ENCODE data around the gene TMEM178B.
"Not testable (repeated sequence)": the region's sequence is repeated elsewhere in the genome, so short reads cannot be mapped to it uniquely, and the experiment has no call there.

TMEM178B gene

GRCh38 chr7:141165521-141165920 is 91.7 kb downstream of the TMEM178B start:
- H3K4me1 ChIP-seq (ENCODE audit: insufficient read depth, insufficient read length) = no peaks in the 10 kb centered on the region
- H3K27me3 ChIP-seq (ENCODE audit: insufficient read depth, insufficient read length) = no peaks in the 10 kb centered on the region
- no peaks in the 10 kb centered on the region for H3K9me3 ChIP-seq (ENCODE audit: insufficient read depth, low read length)
- TF ChIP-seq SUZ12 (IDR thresholded peaks at IDR 0.05; ENCODE audit: extremely low read depth, insufficient read depth, insufficient read length) = no peak
- TF ChIP-seq YY1 (IDR thresholded peaks at IDR 0.05; ENCODE audit: insufficient read depth, insufficient read length) = no peak
- TF ChIP-seq ZNF274 (IDR thresholded peaks at IDR 0.05; ENCODE audit: low read depth, low read length) = no peak
- DNase-seq (ENCODE audit: low read depth, low spot score) = no peak
- H3K4me3 ChIP-seq (ENCODE audit: insufficient read length, low read depth) = no peak overlapping the region
- H3K9ac ChIP-seq (ENCODE audit: insufficient read length, low read depth) = no peak overlapping the region
- H3K36me3 ChIP-seq (ENCODE audit: insufficient read depth, insufficient read length, low read length) = no peaks in the 10 kb centered on the region

GRCh38 chr7:141166926-141167325 is 93.1 kb downstream of the TMEM178B start:
- H3K4me3 ChIP-seq (ENCODE audit: insufficient read length, low read depth) = no peak overlapping the region
- H3K9ac ChIP-seq (ENCODE audit: insufficient read length, low read depth) = no peak overlapping the region
- H3K27me3 ChIP-seq (ENCODE audit: insufficient read depth, insufficient read length) = no peaks in the 10 kb centered on the region
- no peaks in the 10 kb centered on the region for H3K4me1 ChIP-seq (ENCODE audit: insufficient read depth, insufficient read length)
- no peaks in the 10 kb centered on the region for H3K9me3 ChIP-seq (ENCODE audit: insufficient read depth, low read length)
- no peaks in the 10 kb centered on the region for H3K36me3 ChIP-seq (ENCODE audit: insufficient read depth, insufficient read length, low read length)
- TF ChIP-seq ZNF274 (IDR thresholded peaks at IDR 0.05; ENCODE audit: low read depth, low read length) (no peak), YY1 (IDR thresholded peaks at IDR 0.05; ENCODE audit: insufficient read depth, insufficient read length) (no peak), SUZ12 (IDR thresholded peaks at IDR 0.05; ENCODE audit: extremely low read depth, insufficient read depth, insufficient read length) (no peak)
- DNase-seq (ENCODE audit: low read depth, low spot score) = no peak

GRCh38 chr7:141167381-141167964 is 93.6 kb downstream of the TMEM178B start:
- Histone ChIP-seq H3K36me3 (ENCODE audit: insufficient read depth, insufficient read length, low read length) (no peaks in the 10 kb centered on the region), H3K4me3 (ENCODE audit: insufficient read length, low read depth) (no peak overlapping the region), H3K4me1 (ENCODE audit: insufficient read depth, insufficient read length) (no peaks in the 10 kb centered on the region), H3K9me3 (ENCODE audit: insufficient read depth, low read length) (no peaks in the 10 kb centered on the region), H3K9ac (ENCODE audit: insufficient read length, low read depth) (no peak overlapping the region), H3K27me3 (ENCODE audit: insufficient read depth, insufficient read length) (no peaks in the 10 kb centered on the region)
- DNase-seq (ENCODE audit: low read depth, low spot score) = no peak
- no peak for TF ChIP-seq ZNF274 (IDR thresholded peaks at IDR 0.05; ENCODE audit: low read depth, low read length)
- no peak for TF ChIP-seq SUZ12 (IDR thresholded peaks at IDR 0.05; ENCODE audit: extremely low read depth, insufficient read depth, insufficient read length)

- not testable (repeated sequence) for H3K4me1 ChIP-seq (ENCODE audit: insufficient read depth, insufficient read length); H3K27me3 ChIP-seq (ENCODE audit: insufficient read depth, insufficient read length); DNase-seq (ENCODE audit: low read depth, low spot score); H3K9me3 ChIP-seq (ENCODE audit: insufficient read depth, low read length); H3K4me3 ChIP-seq (ENCODE audit: insufficient read length, low read depth); H3K36me3 ChIP-seq (ENCODE audit: insufficient read depth, insufficient read length, low read length); H3K9ac ChIP-seq (ENCODE audit: insufficient read length, low read depth)
Measured at GRCh38 chr7:141169157-141169556, 95.3 kb downstream of the TMEM178B start.

- H3K4me3 ChIP-seq (ENCODE audit: insufficient read length, low read depth); H3K4me1 ChIP-seq (ENCODE audit: insufficient read depth, insufficient read length); H3K9me3 ChIP-seq (ENCODE audit: insufficient read depth, low read length); H3K9ac ChIP-seq (ENCODE audit: insufficient read length, low read depth); H3K36me3 ChIP-seq (ENCODE audit: insufficient read depth, insufficient read length, low read length); DNase-seq (ENCODE audit: low read depth, low spot score); H3K27me3 ChIP-seq (ENCODE audit: insufficient read depth, insufficient read length): not testable (repeated sequence)
Measured at GRCh38 chr7:141175728-141176127, 101.9 kb downstream of the TMEM178B start.

- H3K36me3 ChIP-seq (ENCODE audit: insufficient read depth, insufficient read length, low read length); H3K4me3 ChIP-seq (ENCODE audit: insufficient read length, low read depth); H3K9ac ChIP-seq (ENCODE audit: insufficient read length, low read depth): not testable (repeated sequence)
Measured at GRCh38 chr7:141177120-141177519, 103.3 kb downstream of the TMEM178B start.

GRCh38 chr7:141178486-141179135 is 104.7 kb downstream of the TMEM178B start:
- H3K4me1 ChIP-seq (ENCODE audit: insufficient read depth, insufficient read length) = no peaks in the 10 kb centered on the region
- H3K36me3 ChIP-seq (ENCODE audit: insufficient read depth, insufficient read length, low read length) = no peaks in the 10 kb centered on the region
- no peak overlapping the region for H3K9ac ChIP-seq (ENCODE audit: insufficient read length, low read depth)
- no peak overlapping the region for H3K4me3 ChIP-seq (ENCODE audit: insufficient read length, low read depth)
- TF ChIP-seq YY1 (IDR thresholded peaks at IDR 0.05; ENCODE audit: insufficient read depth, insufficient read length) (no peak), SUZ12 (IDR thresholded peaks at IDR 0.05; ENCODE audit: extremely low read depth, insufficient read depth, insufficient read length) (no peak), ZNF274 (IDR thresholded peaks at IDR 0.05; ENCODE audit: low read depth, low read length) (no peak)
- H3K9me3 ChIP-seq (ENCODE audit: insufficient read depth, low read length) = no peaks in the 10 kb centered on the region
- no peaks in the 10 kb centered on the region for H3K27me3 ChIP-seq (ENCODE audit: insufficient read depth, insufficient read length)
- DNase-seq (ENCODE audit: low read depth, low spot score) = no peak

More at GRCh38 chr7:141177120-141177519, 103.3 kb downstream of the TMEM178B start:
- not testable (repeated sequence) for DNase-seq (ENCODE audit: low read depth, low spot score); H3K9me3 ChIP-seq (ENCODE audit: insufficient read depth, low read length); H3K4me1 ChIP-seq (ENCODE audit: insufficient read depth, insufficient read length); H3K27me3 ChIP-seq (ENCODE audit: insufficient read depth, insufficient read length)

- H3K9me3 ChIP-seq (ENCODE audit: insufficient read depth, low read length) = no peaks in the 10 kb centered on the region
- no peak for TF ChIP-seq ZNF274 (IDR thresholded peaks at IDR 0.05; ENCODE audit: low read depth, low read length)
- no peak for TF ChIP-seq SUZ12 (IDR thresholded peaks at IDR 0.05; ENCODE audit: extremely low read depth, insufficient read depth, insufficient read length)
- no peak for TF ChIP-seq YY1 (IDR thresholded peaks at IDR 0.05; ENCODE audit: insufficient read depth, insufficient read length)
- no peaks in the 10 kb centered on the region for H3K36me3 ChIP-seq (ENCODE audit: insufficient read depth, insufficient read length, low read length)
- H3K4me1 ChIP-seq (ENCODE audit: insufficient read depth, insufficient read length) = no peaks in the 10 kb centered on the region
- H3K27me3 ChIP-seq (ENCODE audit: insufficient read depth, insufficient read length) = no peaks in the 10 kb centered on the region
- no peak for DNase-seq (ENCODE audit: low read depth, low spot score)
- H3K4me3 ChIP-seq (ENCODE audit: insufficient read length, low read depth) = no peak overlapping the region
- no peak overlapping the region for H3K9ac ChIP-seq (ENCODE audit: insufficient read length, low read depth)
Measured at GRCh38 chr7:141181812-141182211, 107.9 kb downstream of the TMEM178B start.

Data from NT2/D1 (cell line).